Liver (tissue), 3 donors: ENCODE measurements around the gene PRR23E.

Experiments used
- CTCF ChIP-seq: fragments of 150-350 bp; IDR thresholded peaks from 2 replicates; pipeline ENCODE4 v1.5.1; 2017; ENCODE audit warnings: improper control_type of control experiment, low read depth, low read length; ENCODE audit not compliant: missing input control
- EGR1 ChIP-seq, 2 donors: IDR thresholded peaks; 2 replicates each; pipeline ENCODE4 v1.6.1; 2016 to 2018; ENCODE audit warnings: antibody characterized with exemption in 2 of 2, low read depth in 2 of 2
- GABPA ChIP-seq, 2 donors: IDR thresholded peaks in 1 of 2; conservative IDR thresholded peaks in 1 of 2; 2 replicates each; pipeline ENCODE4 v1.6.1; 2016; ENCODE audit warnings: antibody characterized with exemption in 2 of 2, mild to moderate bottlenecking in 1 of 2, moderate library complexity in 1 of 2
- RAD21 ChIP-seq, 2 donors: IDR thresholded peaks; 2 replicates each; pipeline ENCODE4 v1.6.1; 2016; ENCODE audit warnings: antibody characterized with exemption in 2 of 2, mild to moderate bottlenecking in 2 of 2
- REST ChIP-seq: IDR thresholded peaks from 2 replicates; pipeline ENCODE4 v1.6.1; 2016; ENCODE audit warnings: antibody characterized with exemption, mild to moderate bottlenecking
- SP1 ChIP-seq: IDR thresholded peaks from 2 replicates; pipeline ENCODE4 v1.6.1; 2018; ENCODE audit warnings: antibody characterized with exemption, mild to moderate bottlenecking
- TAF1 ChIP-seq: conservative IDR thresholded peaks from 2 replicates; pipeline ENCODE4 v1.6.1; 2016; ENCODE audit warnings: antibody characterized with exemption, mild to moderate bottlenecking
- YY1 ChIP-seq: IDR thresholded peaks from 2 replicates; pipeline ENCODE4 v1.6.1; 2016; ENCODE audit warnings: antibody characterized with exemption, mild to moderate bottlenecking
- donor health status: healthy.
- donor health status: healthy.

- TF ChIP-seq TAF1 (no peak), SP1 (no peak), EGR1 (IDR thresholded peaks at IDR 0.05; ENCODE audit: low read depth in 2 of 2) (no peak), YY1 (no peak), GABPA (IDR thresholded peaks at IDR 0.05 in 1 of 2, conservative IDR thresholded peaks at IDR 0.05 in 1 of 2) (no peak), CTCF (no peak), RAD21 (IDR thresholded peaks at IDR 0.05) (no peak), REST (no peak)
Measured at GRCh38 chr3:127153506-127153815, 39.5 kb upstream of the PRR23E start.
